CD14-positive monocyte (primary cell): Measurements from ENCODE around the gene DSCAML1. TPM values are rescaled to one million over a fixed set of nuclear protein-coding genes. Genes with fewer than 3 reads are reported as not detected.

Source experiments
- DNase-seq, 3 donors: peaks; one replicate each; pipeline ENCODE4 v3.0.0-alpha.2; 2011 to 2022
- H2AFZ ChIP-seq: 2 replicates; pipeline ENCODE4 v1.6.0; 2012; ENCODE audit warnings: mild to moderate bottlenecking, low read depth, low read length, inconsistent platforms; ENCODE audit not compliant: insufficient read depth, poor library complexity, severe bottlenecking
- H3K27ac ChIP-seq, 2 donors: 1 replicate in 1 of 2; 2 replicates in 1 of 2; pipeline ENCODE4 v1.5.1; 2012 to 2013; ENCODE audit warnings: low read length in 2 of 2, control low read depth in 1 of 2, inconsistent platforms in 1 of 2, low read depth in 1 of 2, mild to moderate bottlenecking in 1 of 2
- H3K27me3 ChIP-seq, 2 donors: one replicate each; pipeline versions ENCODE4 v1.6.0 to v1.6.1; 2011 to 2013; ENCODE audit warnings: low read length in 2 of 2; ENCODE audit not compliant: control insufficient read depth in 2 of 2, insufficient read depth in 2 of 2
- H3K36me3 ChIP-seq, 2 donors: replicated peaks in 1 of 2; 1 replicate in 1 of 2; 2 replicates in 1 of 2; pipeline versions ENCODE4 v1.5.1 to v1.6.1; 2012 to 2013; ENCODE audit warnings: low read length in 2 of 2, control low read depth in 1 of 2, inconsistent platforms in 1 of 2, mild to moderate bottlenecking in 1 of 2; ENCODE audit not compliant: insufficient read depth in 2 of 2, control insufficient read depth in 1 of 2
- H3K4me1 ChIP-seq, 2 donors: 1 replicate in 1 of 2; 2 replicates in 1 of 2; pipeline versions ENCODE4 v1.5.1 to v1.6.1; 2012 to 2013; ENCODE audit warnings: low read length in 2 of 2, control low read depth in 1 of 2, inconsistent platforms in 1 of 2, mild to moderate bottlenecking in 1 of 2, moderate library complexity in 1 of 2; ENCODE audit not compliant: insufficient read depth in 2 of 2, control insufficient read depth in 1 of 2
- H3K4me2 ChIP-seq: replicated peaks from 2 replicates; pipeline ENCODE3; 2012; ENCODE audit warnings: low read length, moderate library complexity, mild to moderate bottlenecking; ENCODE audit not compliant: poor library complexity, severe bottlenecking; ENCODE audit errors: extremely low read depth
- H3K4me3 ChIP-seq, 3 experiments: fragments of 200-600 bp in 1 of 3; sonication (generic) in 1 of 3; replicated peaks in 1 of 3; 1 replicate in 2 of 3; 2 replicates in 1 of 3; pipeline ENCODE4 v1.5.1; 2011 to 2013; ENCODE audit warnings: low read length in 3 of 3, mild to moderate bottlenecking in 3 of 3, control low read depth in 2 of 3, low read depth in 2 of 3, inconsistent platforms in 1 of 3, moderate library complexity in 1 of 3
- H3K79me2 ChIP-seq: 2 replicates; pipeline ENCODE4 v1.6.0; 2012; ENCODE audit warnings: mild to moderate bottlenecking, control low read depth, inconsistent platforms, low read length, moderate library complexity; ENCODE audit not compliant: insufficient read depth
- H3K9ac ChIP-seq: 2 replicates; pipeline ENCODE4 v1.6.0; 2017; ENCODE audit warnings: low read length, mild to moderate bottlenecking; ENCODE audit not compliant: insufficient read depth, poor library complexity, severe bottlenecking
- H3K9me3 ChIP-seq, 2 donors: replicated peaks in 1 of 2; 1 replicate in 1 of 2; 2 replicates in 1 of 2; pipeline versions ENCODE4 v1.5.1 to v1.6.1; 2012 to 2013; ENCODE audit warnings: low read length in 2 of 2, control low read depth in 1 of 2; ENCODE audit not compliant: control insufficient read depth in 1 of 2, insufficient read depth in 1 of 2
- H4K20me1 ChIP-seq: 2 replicates; pipeline ENCODE4 v1.6.0; 2012; ENCODE audit warnings: mild to moderate bottlenecking, low read length, control low read depth, moderate library complexity; ENCODE audit not compliant: insufficient read depth
- H3K27ac Mint-ChIP-seq, 7 donors: one replicate each; pipeline ENCODE4 v1.8.0; 2020; ENCODE audit warnings: mild to moderate bottlenecking in 7 of 7, mixed read lengths in 7 of 7, moderate library complexity in 6 of 7, inconsistent platforms in 2 of 7
- H3K27me3 Mint-ChIP-seq, 3 donors: one replicate each; pipeline ENCODE4 v1.8.0; 2021 to 2022; ENCODE audit warnings: low read depth in 3 of 3, mild to moderate bottlenecking in 3 of 3, mixed read lengths in 3 of 3, moderate library complexity in 3 of 3, inconsistent platforms in 1 of 3
- H3K36me3 Mint-ChIP-seq, 2 donors: one replicate each; pipeline ENCODE4 v1.8.0; 2020; ENCODE audit warnings: mixed read lengths in 2 of 2, inconsistent platforms in 1 of 2, mild to moderate bottlenecking in 1 of 2
- H3K4me1 Mint-ChIP-seq: one replicate; pipeline ENCODE4 v1.8.0; 2020; ENCODE audit warnings: mild to moderate bottlenecking, mixed read lengths
- H3K4me3 Mint-ChIP-seq, 2 donors: one replicate each; pipeline ENCODE4 v1.8.0; 2020; ENCODE audit warnings: mild to moderate bottlenecking in 2 of 2, mixed read lengths in 2 of 2, moderate library complexity in 1 of 2
- H3K9me3 Mint-ChIP-seq, 7 donors: one replicate each; pipeline ENCODE4 v1.8.0; 2020 to 2022; ENCODE audit warnings: mixed read lengths in 7 of 7, mild to moderate bottlenecking in 6 of 7, moderate library complexity in 6 of 7, inconsistent platforms in 2 of 7
- WGBS: methylation state at CpG from one replicate; pipeline ENCODE4 v1.1.5; 2013; ENCODE audit warnings: missing lambda C conversion rate; ENCODE audit not compliant: insufficient coverage; 5-methylcytosine and 5-hydroxymethylcytosine counted together
- intact Hi-C, 2 donors: fragments of 100-400 bp; cut with micrococcal nuclease; formaldehyde crosslinking; loops; one replicate each; pipeline versions ENCODE4 v1.15.0 to v1.15.1; 2023
- polyA plus RNA-seq, 3 donors: library from polyadenylated mRNA; depleted of rRNA in 1 of 3; unstranded in 2 of 3; stranded (reverse) in 1 of 3; fragments of 300-500 nt in 2 of 3; fragments of >200 nt in 1 of 3; fragmentation: Illumina TruSeq in 2 of 3; gene quantifications; 1 replicate in 2 of 3; 2 replicates in 1 of 3; pipeline ENCODE4 v1.2.3, GENCODE V29; 2012 to 2021
- TF ChIP-seq, protein P1 (sequence below): fragments of 200-600 bp; IDR thresholded peaks from one replicate; pipeline ENCODE4 v1.8.0; 2022; ENCODE audit warnings: antibody characterized with exemption, mild to moderate bottlenecking

The DSCAML1 gene
- polyA plus RNA-seq, 3 donors = not detected

DNA sequence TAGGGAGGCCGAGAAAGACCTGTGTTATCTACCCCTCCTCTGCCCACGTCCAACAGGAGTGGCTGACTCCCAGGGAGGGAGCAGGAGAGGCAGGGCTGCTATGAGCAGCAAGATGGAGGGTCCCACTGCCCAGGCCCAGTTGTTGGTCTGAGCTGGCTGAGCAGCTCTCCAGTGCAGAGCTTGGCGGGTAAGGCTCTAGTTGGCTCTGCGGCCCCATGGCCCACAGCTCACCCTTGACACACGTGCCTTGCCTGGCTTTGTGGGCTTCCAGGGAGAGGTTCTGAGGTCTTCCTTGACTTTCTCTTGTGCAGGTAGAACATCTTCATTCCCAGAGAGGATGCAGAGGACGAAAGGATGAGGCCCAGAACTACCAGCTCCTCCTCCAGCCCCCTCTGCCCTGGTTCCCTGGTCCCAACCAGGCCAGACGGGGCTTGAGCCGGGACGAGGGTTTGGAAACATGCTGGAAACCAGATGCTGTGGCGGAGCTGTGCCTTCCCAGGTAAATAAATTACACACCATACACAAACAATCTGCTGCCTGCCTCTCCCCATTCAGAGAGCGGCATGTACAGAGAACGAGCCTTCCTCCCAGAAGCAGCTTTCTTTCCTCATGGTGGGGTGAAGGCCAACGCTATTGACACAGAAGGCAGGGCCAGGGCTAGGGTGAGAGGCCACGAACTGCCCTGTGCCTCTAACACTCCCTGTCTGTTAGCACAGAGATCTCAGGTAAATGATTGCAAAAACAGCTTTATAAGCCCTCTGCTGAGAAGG lies 48.1 kb downstream of the DSCAML1 start:
- no peaks in the 10 kb centered on the region for H3K27me3 ChIP-seq
- H3K9me3 ChIP-seq = no peaks in the 10 kb centered on the region
- H3K4me3 ChIP-seq = no peak overlapping the region
- no peaks in the 10 kb centered on the region for H3K79me2 ChIP-seq
- H3K4me3 Mint-ChIP-seq = no peak overlapping the region
- H3K36me3 Mint-ChIP-seq = no peaks in the 10 kb centered on the region
- H3K4me1 Mint-ChIP-seq = peaks cover 9% of the 10 kb centered on the region
- H3K4me2 ChIP-seq = no peak overlapping the region
- 92% methylated on average over 5 of the region's 14 CpGs for WGBS
- no peak for DNase-seq
- no peaks in the 10 kb centered on the region for H4K20me1 ChIP-seq
- no peak overlapping the region for H3K27ac ChIP-seq
- peaks cover 1 to 9% (median 6%) of the 10 kb centered on the region in 3 donors for H3K27me3 Mint-ChIP-seq
- no peak overlapping the region for H3K27ac Mint-ChIP-seq
- intact Hi-C loops = no loop called here
- peaks cover 0 to 1% (median 0%) of the 10 kb centered on the region in 7 donors for H3K9me3 Mint-ChIP-seq
- H3K36me3 ChIP-seq = no peaks in the 10 kb centered on the region
- peaks cover 0 to 5% of the 10 kb centered on the region in 2 donors for H3K4me1 ChIP-seq
- H3K9ac ChIP-seq = no peak overlapping the region
- TF ChIP-seq, protein P1, sequence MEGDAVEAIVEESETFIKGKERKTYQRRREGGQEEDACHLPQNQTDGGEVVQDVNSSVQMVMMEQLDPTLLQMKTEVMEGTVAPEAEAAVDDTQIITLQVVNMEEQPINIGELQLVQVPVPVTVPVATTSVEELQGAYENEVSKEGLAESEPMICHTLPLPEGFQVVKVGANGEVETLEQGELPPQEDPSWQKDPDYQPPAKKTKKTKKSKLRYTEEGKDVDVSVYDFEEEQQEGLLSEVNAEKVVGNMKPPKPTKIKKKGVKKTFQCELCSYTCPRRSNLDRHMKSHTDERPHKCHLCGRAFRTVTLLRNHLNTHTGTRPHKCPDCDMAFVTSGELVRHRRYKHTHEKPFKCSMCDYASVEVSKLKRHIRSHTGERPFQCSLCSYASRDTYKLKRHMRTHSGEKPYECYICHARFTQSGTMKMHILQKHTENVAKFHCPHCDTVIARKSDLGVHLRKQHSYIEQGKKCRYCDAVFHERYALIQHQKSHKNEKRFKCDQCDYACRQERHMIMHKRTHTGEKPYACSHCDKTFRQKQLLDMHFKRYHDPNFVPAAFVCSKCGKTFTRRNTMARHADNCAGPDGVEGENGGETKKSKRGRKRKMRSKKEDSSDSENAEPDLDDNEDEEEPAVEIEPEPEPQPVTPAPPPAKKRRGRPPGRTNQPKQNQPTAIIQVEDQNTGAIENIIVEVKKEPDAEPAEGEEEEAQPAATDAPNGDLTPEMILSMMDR = no peak
- no peak overlapping the region for H2AFZ ChIP-seq

DNA sequence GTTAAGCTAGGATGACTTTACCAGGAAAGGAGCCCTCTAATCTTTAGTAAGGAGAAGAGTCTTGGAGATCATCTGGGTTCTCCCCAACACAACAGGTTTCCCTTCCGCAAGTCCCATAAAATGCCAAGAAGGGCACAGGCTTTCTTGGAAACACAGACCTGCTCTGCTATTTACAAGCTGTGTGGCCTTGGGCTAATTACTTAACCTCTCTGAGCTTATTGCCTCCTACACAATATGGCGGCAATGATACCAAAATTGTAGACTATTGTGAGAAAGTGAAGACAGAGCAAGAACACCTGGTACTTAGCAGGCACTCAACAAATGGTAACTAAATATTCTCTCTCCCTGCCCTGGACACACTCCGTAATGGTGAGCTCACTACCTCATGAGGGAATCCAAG lies 49.1 kb downstream of the DSCAML1 start:
- Histone ChIP-seq H3K27me3 (no peaks in the 10 kb centered on the region), H4K20me1 (no peaks in the 10 kb centered on the region), H3K9me3 (no peaks in the 10 kb centered on the region), H3K4me2 (no peak overlapping the region), H3K27ac (no peak overlapping the region), H3K4me3 (no peak overlapping the region), H2AFZ (no peak overlapping the region), H3K36me3 (no peaks in the 10 kb centered on the region), H3K4me1 (peaks cover 0 to 5% of the 10 kb centered on the region in 2 donors), H3K9ac (no peak overlapping the region), H3K79me2 (no peaks in the 10 kb centered on the region)
- DNase-seq = no peak
- no peak overlapping the region for H3K4me3 Mint-ChIP-seq
- TF ChIP-seq, protein P1 = no peak
- H3K27ac Mint-ChIP-seq = no peak overlapping the region
- peaks cover 15% of the 10 kb centered on the region for H3K4me1 Mint-ChIP-seq
- H3K36me3 Mint-ChIP-seq = no peaks in the 10 kb centered on the region
- intact Hi-C loops = no loop called here
- peaks cover 6 to 15% (median 12%) of the 10 kb centered on the region in 3 donors for H3K27me3 Mint-ChIP-seq
- 100% methylated on average over 1 of the region's 3 CpGs for WGBS
- H3K9me3 Mint-ChIP-seq = peaks cover 0 to 1% (median 0%) of the 10 kb centered on the region in 7 donors
